ENCODE results near the gene JMJD1C.

JMJD1C gene

GRCh38 chr10:63480237-63480636, 14.5 kb upstream of the JMJD1C start:
- DNase-seq: no peak

GRCh38 chr10:63478564-63478963, 12.8 kb upstream of the JMJD1C start:
- no peak for DNase-seq

- no peak for DNase-seq
Observed at GRCh38 chr10:63477927-63478326, 12.2 kb upstream of the JMJD1C start.

GRCh38 chr10:63474488-63474887, 8.7 kb upstream of the JMJD1C start:
- no peak for DNase-seq

DNA sequence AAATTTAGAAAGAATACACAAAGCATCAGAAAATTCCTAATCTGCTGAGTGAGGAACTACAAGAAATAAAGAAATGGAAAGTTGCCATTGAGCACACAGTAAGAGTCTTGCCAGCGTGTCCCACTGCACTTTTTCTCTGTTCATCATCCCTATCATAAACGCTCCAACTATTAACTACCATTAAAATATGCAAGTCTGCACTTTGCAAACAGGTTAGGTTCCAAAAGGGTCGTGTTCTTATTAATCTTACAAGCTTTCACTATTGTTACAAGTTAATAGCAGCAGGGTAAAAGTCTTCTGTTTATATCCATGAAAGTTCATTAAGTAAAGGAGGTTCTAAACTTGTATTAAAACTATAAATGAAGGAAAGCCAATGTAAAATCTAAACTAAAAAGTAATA, 5.2 kb upstream of the JMJD1C start:
- DNase-seq: no peak

- DNase-seq: no peak
Observed at GRCh38 chr10:63468947-63469346, 3.2 kb upstream of the JMJD1C start.

GRCh38 chr10:63467841-63468240, 2.1 kb upstream of the JMJD1C start:
- DNase-seq: no peak

DNA sequence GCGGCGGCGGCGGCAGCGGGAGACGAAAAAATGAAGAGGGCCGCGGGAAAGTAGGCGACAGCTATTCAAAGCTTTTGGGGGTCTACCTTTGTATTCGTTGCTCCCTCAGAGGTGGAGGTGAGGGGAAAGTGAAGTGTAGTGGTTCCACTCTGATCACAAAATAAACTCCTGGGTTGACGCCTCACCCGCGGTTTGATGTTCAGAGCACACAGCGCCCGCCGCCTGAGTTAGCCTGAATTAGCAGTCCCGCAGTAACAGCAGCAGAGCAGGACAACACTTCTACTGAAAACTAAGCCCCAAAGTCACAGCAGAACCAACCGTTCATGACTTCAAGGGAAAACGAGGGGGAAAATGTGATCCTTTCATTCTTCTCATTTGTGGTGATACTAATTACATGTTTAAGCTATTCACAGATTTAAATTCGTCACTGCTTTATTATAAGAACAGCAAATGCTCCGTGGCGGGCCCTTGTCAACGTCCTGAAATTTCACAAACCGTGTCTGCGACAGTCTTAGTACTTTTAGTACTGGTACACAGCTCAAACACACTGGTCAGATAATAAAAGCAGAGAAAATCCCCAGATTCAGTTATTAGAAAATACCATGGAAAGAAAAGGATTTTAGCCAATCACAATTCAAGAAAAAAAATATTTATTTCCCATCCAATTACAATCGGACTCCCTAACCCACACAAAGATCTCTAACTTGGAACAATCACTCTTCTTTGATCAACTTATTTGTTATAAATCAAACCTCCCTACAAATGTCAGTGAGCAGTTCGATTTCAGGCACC, 563 bp upstream of the JMJD1C start:
- DNase-seq: no peak

- DNase-seq: no peak
Observed at GRCh38 chr10:63464402-63465292, 1.1 kb downstream of the JMJD1C start.

DNA sequence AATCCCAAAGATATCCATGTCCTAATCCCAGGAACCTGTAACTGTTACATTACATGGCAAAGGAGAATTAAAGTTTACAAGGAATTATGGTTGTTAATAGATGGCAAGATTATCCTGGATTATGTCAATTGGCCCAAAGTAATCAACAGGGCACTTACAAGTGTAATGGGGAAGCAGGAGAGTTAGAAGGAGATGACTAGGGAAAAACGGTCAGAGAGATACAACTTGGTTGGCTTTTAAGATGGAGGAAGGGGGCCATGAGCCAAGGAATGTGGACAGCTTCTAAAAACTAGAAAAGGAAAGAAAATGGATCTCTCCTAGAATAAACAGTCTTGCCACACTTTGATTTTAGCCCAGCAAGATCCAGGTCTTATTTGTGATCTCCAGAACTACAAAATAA, 3.3 kb downstream of the JMJD1C start:
- DNase-seq: no peak

DNA sequence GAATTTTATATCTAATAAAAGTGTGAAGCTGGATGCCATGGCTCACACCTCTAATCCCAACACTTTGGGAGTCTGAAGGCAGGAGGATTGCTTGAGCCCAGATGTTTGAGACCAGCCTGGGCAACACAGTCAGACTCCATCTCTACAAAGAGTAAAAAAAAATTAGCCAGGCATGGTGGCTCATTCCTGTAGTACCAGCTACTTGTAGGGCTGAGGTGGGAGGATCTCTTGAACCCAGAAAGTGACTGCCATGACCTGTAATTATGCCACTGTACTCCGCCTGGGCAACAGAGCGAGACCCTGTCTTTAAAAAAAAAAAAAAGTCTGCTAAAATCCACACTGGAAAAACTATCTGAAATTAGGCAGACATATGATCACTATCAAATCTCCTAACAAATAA, 7.6 kb downstream of the JMJD1C start:
- no peak for DNase-seq

GRCh38 chr10:63457594-63457993, 8.2 kb downstream of the JMJD1C start:
- no peak for DNase-seq

GRCh38 chr10:63456437-63457210, 9.2 kb downstream of the JMJD1C start:
- no peak for DNase-seq

DNA sequence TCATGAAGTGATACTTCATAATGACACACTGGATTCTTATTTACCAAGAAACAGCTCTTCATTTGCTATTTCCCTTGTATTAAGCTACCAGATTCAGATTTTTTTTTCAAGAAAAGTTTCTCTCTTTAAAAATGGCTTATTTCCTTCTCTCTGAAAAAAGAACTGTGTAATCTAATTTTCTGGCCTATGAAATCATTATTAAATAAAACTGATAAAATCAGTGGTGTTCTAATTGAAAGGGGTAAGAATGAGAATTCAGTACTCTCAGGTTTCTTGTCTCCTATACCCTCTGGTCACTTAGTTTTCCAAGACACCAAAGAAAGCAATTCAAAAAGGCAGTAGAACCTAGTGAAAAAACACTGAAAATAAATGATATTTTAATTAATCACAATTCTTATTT, 10.3 kb downstream of the JMJD1C start:
- no peak for DNase-seq

DNA sequence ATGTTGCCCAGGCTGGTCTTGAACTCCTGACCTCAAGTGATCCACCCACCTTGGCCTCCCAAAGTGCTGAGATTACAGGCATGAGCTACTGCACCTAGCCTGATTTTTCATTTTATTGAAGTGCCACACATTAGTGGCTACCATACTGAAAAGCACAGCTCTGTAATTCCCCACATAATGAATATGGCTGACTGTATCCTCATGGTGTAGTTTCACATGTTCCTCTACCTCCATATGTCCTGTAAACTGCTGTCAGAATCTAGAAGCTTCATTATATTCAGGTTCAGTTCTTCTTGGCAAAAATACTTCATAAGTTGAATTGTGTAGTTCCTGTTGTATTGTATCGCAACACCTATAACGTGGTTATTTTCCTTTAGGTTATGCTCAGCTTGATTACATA, 11.1 kb downstream of the JMJD1C start:
- no peak for DNase-seq

GRCh38 chr10:63452524-63452923, 13.3 kb downstream of the JMJD1C start:
- DNase-seq: no peak

DNA sequence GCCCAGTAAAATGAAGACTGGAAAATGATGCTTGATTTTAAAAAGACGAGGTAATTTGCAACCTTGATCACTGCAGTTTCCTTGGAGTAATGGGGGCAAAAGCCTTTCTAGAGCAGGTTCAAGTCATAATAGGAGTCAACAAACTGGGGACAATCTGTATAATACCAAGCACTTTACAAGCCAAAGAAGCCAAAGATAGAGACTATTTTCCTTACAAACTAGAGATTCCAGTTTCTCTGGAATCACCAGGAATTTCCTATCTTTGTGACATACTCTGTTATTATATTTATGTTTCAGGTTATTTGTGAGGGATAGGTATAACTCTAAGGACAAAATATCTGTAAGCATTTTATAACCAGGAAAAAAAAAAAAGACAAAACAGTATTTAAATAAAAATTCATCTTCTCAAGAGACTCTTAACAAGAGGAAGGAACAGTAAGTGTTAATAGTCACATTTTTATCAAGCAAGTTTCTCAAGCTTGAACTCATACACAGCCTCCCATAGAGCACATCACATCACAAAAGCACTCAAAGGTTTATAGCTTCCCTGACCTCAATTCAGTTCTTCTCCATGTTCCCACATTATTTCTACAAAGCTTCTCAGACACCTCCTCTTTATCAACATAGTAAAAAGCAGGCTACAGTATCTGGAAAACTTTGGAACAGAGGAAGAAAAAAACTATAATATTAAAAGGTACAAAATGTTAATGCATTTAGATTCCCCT, 18.9 kb downstream of the JMJD1C start:
- DNase-seq: no peak

DNA sequence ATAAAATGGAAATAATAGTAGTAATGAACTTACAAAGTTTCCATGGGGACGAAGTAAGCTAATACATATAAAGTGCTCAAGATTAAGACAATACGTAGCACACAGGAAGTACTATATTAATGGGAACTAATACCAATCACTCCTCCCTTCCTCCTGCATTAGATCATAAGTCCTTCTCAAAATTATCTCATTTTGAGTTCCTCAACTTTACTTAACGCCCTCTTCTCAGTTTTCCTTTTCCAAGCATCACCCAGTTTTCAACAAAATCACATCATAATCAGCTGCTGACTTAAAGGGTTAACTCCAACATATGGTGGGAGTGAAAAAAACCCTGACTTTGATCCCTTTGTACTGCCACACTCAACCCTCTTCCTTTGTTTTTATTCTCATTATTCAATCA, 24.4 kb downstream of the JMJD1C start:
- no peak for DNase-seq

GRCh38 chr10:63439607-63440006, 26.2 kb downstream of the JMJD1C start:
- DNase-seq: no peak

- no peak for DNase-seq
Observed at GRCh38 chr10:63438506-63439498, 27.0 kb downstream of the JMJD1C start.

Measured in cortex of kidney (tissue), 1 donor.